Measurements from ENCODE around the gene CYREN.

- TF ChIP-seq CTCF (IDR thresholded peaks at IDR 0.05; ENCODE audit: insufficient read depth, low read length, poor library complexity, severe bottlenecking) (no peak), EZH2phosphoT487 (conservative IDR thresholded peaks at IDR 0.05; ENCODE audit: low read length) (no peak)
These were observed 15.8 kb downstream of the CYREN start for GRCh38 chr7:135154734-135155133.
